T-helper 2 cell (primary cell): Measurements from ENCODE around the gene EIF2B4.
"Not testable (repeated sequence)": the region's sequence is repeated elsewhere in the genome, so short reads cannot be mapped to it uniquely, and the experiment has no call there.

Experiments used
- DNase-seq, 5 experiments: peaks; one replicate each; pipeline versions ENCODE4 v3.0.0 to v3.0.0-alpha.2; 2012 to 2022

EIF2B4 gene

GRCh38 chr2:27377618-27378095, 7.5 kb upstream of the EIF2B4 start:
- DNase-seq, result no peak

- no peak for DNase-seq
Measured at GRCh38 chr2:27376866-27377617, 6.9 kb upstream of the EIF2B4 start.

GRCh38 chr2:27376151-27376865, 6.2 kb upstream of the EIF2B4 start:
- no peak for DNase-seq

- no peak for DNase-seq
Measured at GRCh38 chr2:27375513-27376099, 5.5 kb upstream of the EIF2B4 start.

GRCh38 chr2:27373567-27373966, 3.4 kb upstream of the EIF2B4 start:
- no peak for DNase-seq

- peak in 1 of 5 experiments; percentile 33 for DNase-seq
Measured at GRCh38 chr2:27372937-27373336, 2.8 kb upstream of the EIF2B4 start.

- peak in 1 of 5 experiments; percentile 49 for DNase-seq
Measured at GRCh38 chr2:27370816-27371620, 880 bp upstream of the EIF2B4 start.

GRCh38 chr2:27369471-27370025, 590 bp downstream of the EIF2B4 start:
- DNase-seq, result no peak

- DNase-seq, result no peak
Measured at GRCh38 chr2:27363933-27364332, 6.2 kb downstream of the EIF2B4 start.

GRCh38 chr2:27362678-27363420, 7.3 kb downstream of the EIF2B4 start:
- no peak for DNase-seq

GRCh38 chr2:27356382-27357181, 13.6 kb downstream of the EIF2B4 start, which contains the start of gene GTF3C2:
Gene GTF3C2, minus strand, starts transcription at chr2:27356764. Its CDS starts 13,210 bp downstream, at chr2:27343554.
- peak; percentile 75 to 97 (median 88) for DNase-seq

- no peak for DNase-seq
Measured at GRCh38 chr2:27356056-27356381, 14.1 kb downstream of the EIF2B4 start.

GRCh38 chr2:27354597-27354927, 15.6 kb downstream of the EIF2B4 start:
- no peak for DNase-seq

GRCh38 chr2:27353762-27354596, 16.2 kb downstream of the EIF2B4 start:
- DNase-seq, result no peak

GRCh38 chr2:27353386-27353761, 16.8 kb downstream of the EIF2B4 start:
- DNase-seq, result not testable (repeated sequence)

GRCh38 chr2:27351802-27352598, 18.1 kb downstream of the EIF2B4 start:
- peak in 2 of 5 experiments; percentile 10 to 88 for DNase-seq

GRCh38 chr2:27350106-27350693, 19.9 kb downstream of the EIF2B4 start:
- no peak for DNase-seq

- DNase-seq, result no peak
Measured at GRCh38 chr2:27347641-27348040, 22.5 kb downstream of the EIF2B4 start.

- DNase-seq, result no peak
Measured at GRCh38 chr2:27336173-27336572, 34.0 kb downstream of the EIF2B4 start.
